ENCODE measurements around the gene THSD7A.

THSD7A gene, protein sequence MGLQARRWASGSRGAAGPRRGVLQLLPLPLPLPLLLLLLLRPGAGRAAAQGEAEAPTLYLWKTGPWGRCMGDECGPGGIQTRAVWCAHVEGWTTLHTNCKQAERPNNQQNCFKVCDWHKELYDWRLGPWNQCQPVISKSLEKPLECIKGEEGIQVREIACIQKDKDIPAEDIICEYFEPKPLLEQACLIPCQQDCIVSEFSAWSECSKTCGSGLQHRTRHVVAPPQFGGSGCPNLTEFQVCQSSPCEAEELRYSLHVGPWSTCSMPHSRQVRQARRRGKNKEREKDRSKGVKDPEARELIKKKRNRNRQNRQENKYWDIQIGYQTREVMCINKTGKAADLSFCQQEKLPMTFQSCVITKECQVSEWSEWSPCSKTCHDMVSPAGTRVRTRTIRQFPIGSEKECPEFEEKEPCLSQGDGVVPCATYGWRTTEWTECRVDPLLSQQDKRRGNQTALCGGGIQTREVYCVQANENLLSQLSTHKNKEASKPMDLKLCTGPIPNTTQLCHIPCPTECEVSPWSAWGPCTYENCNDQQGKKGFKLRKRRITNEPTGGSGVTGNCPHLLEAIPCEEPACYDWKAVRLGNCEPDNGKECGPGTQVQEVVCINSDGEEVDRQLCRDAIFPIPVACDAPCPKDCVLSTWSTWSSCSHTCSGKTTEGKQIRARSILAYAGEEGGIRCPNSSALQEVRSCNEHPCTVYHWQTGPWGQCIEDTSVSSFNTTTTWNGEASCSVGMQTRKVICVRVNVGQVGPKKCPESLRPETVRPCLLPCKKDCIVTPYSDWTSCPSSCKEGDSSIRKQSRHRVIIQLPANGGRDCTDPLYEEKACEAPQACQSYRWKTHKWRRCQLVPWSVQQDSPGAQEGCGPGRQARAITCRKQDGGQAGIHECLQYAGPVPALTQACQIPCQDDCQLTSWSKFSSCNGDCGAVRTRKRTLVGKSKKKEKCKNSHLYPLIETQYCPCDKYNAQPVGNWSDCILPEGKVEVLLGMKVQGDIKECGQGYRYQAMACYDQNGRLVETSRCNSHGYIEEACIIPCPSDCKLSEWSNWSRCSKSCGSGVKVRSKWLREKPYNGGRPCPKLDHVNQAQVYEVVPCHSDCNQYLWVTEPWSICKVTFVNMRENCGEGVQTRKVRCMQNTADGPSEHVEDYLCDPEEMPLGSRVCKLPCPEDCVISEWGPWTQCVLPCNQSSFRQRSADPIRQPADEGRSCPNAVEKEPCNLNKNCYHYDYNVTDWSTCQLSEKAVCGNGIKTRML (N-terminal part only)

GRCh38 chr7:11831736-11832495, at the start of gene THSD7A:
Gene THSD7A, minus strand, starts transcription at chr7:11832198. Its CDS starts 252 bp downstream, at chr7:11831946.
- no peak for TF ChIP-seq CTCF (IDR thresholded peaks at IDR 0.05; ENCODE audit: low read depth, low read length)
- no peak for DNase-seq (ENCODE audit: extremely low read depth, low read depth)

- TF ChIP-seq CTCF (IDR thresholded peaks at IDR 0.05; ENCODE audit: low read depth, low read length), result no peak
- DNase-seq (ENCODE audit: extremely low read depth, low read depth), result no peak
Observed at GRCh38 chr7:11881680-11882079, 49.7 kb upstream of the THSD7A start.

GRCh38 chr7:11875635-11876034, 43.6 kb upstream of the THSD7A start:
- TF ChIP-seq CTCF (IDR thresholded peaks at IDR 0.05; ENCODE audit: low read depth, low read length), result no peak
- no peak for DNase-seq (ENCODE audit: extremely low read depth, low read depth)

DNA sequence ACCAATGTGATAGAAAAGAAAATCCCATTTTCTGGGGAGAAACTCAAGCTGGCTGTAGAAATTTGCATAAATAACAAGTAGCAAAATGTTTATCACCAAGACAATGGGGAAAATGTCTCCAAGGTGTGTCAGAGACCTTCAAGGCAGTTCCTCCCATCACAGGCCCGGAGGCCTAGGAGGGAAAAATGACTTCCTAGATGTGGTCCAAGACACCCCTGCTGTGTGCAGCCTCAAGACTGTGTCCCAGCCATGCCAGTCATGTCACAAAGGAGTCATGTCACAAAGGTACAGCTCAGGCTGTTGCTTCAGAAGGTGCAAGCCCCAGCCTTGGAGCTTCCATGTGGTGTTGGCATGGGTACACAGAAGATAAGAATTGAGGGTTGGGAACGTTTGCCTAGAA, 33.7 kb upstream of the THSD7A start:
- no peak for TF ChIP-seq CTCF (IDR thresholded peaks at IDR 0.05; ENCODE audit: low read depth, low read length)

GRCh38 chr7:11858622-11859302, 26.8 kb upstream of the THSD7A start:
- DNase-seq (ENCODE audit: extremely low read depth, low read depth), result no peak

More for the DNA sequence above, 33.7 kb upstream of the THSD7A start:
- no peak for DNase-seq (ENCODE audit: extremely low read depth, low read depth)

More at GRCh38 chr7:11858622-11859302, 26.8 kb upstream of the THSD7A start:
- TF ChIP-seq CTCF (IDR thresholded peaks at IDR 0.05; ENCODE audit: low read depth, low read length), result no peak
